ES-I3 (cell line): Measurements from ENCODE around the gene SMPDL3A.
"Not testable (repeated sequence)": the region's sequence is repeated elsewhere in the genome, so short reads cannot be mapped to it uniquely, and the experiment has no call there.

Experiments
- H3K36me3 ChIP-seq: 2 replicates; pipeline ENCODE4 v1.6.1; 2013; ENCODE audit warnings: mild to moderate bottlenecking, low read length, control low read depth, moderate library complexity; ENCODE audit not compliant: insufficient read depth
- H3K4me1 ChIP-seq: 2 replicates; pipeline ENCODE4 v1.6.1; 2013; ENCODE audit warnings: mild to moderate bottlenecking, control low read depth, low read length; ENCODE audit not compliant: insufficient read depth
- H3K9ac ChIP-seq: 2 replicates; pipeline ENCODE4 v1.6.1; 2013; ENCODE audit warnings: low read depth, mild to moderate bottlenecking, low read length, moderate library complexity
- H3K9me3 ChIP-seq: 2 replicates; pipeline ENCODE4 v1.6.1; 2013; ENCODE audit warnings: mild to moderate bottlenecking, low read length, moderate library complexity; ENCODE audit not compliant: control insufficient read depth, insufficient read depth

The SMPDL3A gene, protein sequence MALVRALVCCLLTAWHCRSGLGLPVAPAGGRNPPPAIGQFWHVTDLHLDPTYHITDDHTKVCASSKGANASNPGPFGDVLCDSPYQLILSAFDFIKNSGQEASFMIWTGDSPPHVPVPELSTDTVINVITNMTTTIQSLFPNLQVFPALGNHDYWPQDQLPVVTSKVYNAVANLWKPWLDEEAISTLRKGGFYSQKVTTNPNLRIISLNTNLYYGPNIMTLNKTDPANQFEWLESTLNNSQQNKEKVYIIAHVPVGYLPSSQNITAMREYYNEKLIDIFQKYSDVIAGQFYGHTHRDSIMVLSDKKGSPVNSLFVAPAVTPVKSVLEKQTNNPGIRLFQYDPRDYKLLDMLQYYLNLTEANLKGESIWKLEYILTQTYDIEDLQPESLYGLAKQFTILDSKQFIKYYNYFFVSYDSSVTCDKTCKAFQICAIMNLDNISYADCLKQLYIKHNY

DNA sequence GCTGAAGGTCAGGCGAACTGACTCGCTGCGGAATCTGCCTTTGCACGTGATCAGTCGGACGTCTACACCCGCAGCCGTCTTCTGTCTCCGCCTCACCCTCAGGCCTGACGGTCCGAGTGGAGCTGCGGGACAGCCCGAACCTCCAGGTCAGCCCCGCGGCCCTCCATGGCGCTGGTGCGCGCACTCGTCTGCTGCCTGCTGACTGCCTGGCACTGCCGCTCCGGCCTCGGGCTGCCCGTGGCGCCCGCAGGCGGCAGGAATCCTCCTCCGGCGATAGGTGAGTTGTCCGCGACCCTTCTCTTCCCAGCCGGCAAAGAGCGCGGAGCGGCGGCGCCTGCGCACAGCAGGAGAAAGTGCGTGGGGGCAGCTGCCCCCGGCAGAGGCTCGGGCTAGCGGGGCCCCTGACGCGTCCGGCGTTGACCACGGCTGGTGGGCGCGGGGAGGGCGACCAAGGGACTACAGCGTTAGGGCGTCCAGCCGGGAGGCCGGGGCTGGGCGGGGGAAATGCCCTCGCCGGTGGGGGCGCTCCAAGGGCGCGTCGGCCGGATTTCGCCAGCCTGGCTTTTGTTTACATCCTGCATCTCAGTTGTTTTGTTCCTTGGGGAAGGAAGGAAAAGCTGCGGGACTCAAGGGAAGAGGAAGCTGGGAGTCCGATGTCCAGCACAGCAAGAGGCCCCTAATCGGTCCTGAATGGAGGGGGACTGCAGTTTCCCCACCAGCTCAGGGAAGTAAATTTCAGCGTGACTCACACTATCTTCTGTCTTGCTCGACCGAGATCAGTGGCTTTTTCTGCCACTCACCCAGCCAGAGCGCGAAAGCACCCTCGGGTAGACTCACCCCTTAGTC, at the start of gene SMPDL3A:
Gene SMPDL3A, plus strand, starts transcription at position 77 of the 846 bp plus-strand sequence. Its CDS starts 89 bp downstream, at position 166.
- H3K9ac ChIP-seq, result peak within 1 kb of the TSS; percentile 62
- H3K9me3 ChIP-seq, result no peaks in the 10 kb centered on the region
- H3K4me1 ChIP-seq, result no peaks in the 10 kb centered on the region

DNA sequence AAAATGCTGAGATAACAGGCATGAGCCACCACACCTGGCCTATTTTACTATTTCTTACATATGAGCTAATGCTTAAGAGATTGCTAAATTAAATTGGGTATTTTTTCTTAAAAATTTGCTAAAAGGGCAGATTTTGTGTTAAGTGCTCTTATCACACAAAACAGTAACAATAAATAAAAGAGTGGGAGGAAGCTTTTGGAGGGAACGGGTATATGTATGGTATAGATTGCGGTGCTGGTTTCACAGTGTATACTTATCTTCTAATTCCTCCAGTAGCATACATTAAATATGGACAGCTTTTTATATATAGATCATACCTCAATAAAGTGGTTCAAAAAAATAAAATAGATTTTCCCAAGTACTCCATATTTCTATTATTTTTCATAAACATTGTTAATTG, 49.0 kb upstream of the SMPDL3A start:
- Histone ChIP-seq H3K9me3 (no peaks in the 10 kb centered on the region), H3K4me1 (peaks cover 7% of the 10 kb centered on the region), H3K9ac (no peak overlapping the region), H3K36me3 (no peaks in the 10 kb centered on the region)

More for the DNA sequence above, at the start of gene SMPDL3A:
- H3K36me3 ChIP-seq, result no peaks in the 10 kb centered on the region

DNA sequence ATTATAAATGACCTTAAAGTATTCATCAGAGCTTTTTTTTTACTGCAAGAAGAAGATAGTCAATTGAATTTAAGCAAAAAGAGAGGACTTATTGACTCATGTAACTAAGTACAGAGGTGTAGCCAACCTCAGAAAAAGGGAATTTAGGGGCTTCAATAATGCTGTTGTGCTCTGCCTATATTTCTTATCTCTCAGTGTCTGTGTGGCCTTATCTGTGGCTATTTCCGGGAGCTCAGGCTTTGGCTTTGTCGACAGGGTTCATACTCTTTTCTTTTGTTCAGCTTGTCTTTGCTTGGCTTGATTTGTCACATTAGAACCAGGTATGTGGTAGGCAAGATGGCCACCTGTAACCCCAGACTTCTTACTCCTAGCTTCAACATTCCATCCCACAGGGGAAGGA, 48.1 kb upstream of the SMPDL3A start:
- no peaks in the 10 kb centered on the region for H3K4me1 ChIP-seq
- H3K9me3 ChIP-seq, result no peaks in the 10 kb centered on the region
- H3K9ac ChIP-seq, result no peak overlapping the region
- no peaks in the 10 kb centered on the region for H3K36me3 ChIP-seq

DNA sequence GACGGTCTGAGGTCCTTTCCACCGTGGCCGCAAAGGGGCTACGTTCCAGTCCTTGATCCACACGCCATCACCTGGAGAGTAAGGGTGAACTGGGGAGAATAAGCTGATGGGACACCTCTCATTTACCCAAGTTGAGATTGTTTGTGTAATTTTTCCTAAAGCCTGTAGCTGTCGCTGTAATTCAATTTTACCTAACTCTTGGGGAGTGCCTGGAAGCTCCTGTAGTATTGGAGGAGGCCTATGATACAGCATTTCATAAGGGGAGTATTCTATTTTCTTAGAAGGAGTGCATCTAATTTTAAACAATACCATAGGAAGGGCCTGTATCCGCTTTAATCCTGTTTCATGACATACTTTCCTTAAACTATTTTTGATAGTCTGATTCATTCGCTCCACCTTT, 44.8 kb upstream of the SMPDL3A start:
- not testable (repeated sequence) for H3K36me3 ChIP-seq, H3K4me1 ChIP-seq, H3K9me3 ChIP-seq, H3K9ac ChIP-seq

DNA sequence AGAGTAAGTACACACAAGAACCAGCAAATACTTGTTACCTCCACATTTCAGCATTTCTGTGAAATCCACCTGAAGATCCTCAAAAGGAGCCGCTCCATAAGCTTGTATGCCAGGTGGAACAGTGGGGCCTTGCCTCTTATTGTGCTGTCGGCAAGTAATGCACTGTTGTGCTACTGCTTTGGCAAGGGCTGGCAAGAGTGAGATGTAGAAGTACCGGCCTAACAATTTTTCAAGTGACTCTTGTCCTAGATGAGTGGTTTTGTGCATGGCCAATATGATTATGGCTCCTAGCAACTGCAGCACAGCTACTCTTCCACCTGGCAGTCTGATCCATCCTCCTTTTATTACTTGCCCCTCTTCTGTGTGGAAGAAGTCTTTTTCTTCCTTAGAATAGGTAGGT, 44.2 kb upstream of the SMPDL3A start:
- not testable (repeated sequence) for H3K9ac ChIP-seq, H3K9me3 ChIP-seq, H3K4me1 ChIP-seq, H3K36me3 ChIP-seq

DNA sequence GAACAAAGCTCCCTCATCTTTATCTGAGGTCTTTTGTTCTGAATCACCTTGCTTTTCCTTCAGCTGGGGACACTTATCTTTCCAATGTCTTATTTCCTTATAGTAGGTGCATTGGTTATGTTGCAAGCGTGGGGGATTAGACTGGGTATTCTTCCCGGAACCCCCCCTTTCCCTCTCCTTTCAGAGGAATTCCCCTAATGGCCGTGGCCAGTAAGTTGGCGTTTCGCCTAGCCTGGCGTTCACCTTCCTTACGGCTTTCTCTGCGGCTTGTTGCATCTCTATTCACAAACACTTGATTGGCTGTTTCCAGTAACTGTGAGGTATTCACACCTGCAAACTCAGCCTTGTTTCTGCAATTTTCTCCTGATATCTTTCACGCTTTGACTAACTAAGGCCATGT, 42.4 kb upstream of the SMPDL3A start:
- Histone ChIP-seq H3K4me1 (no peaks in the 10 kb centered on the region), H3K9ac (no peak overlapping the region), H3K36me3 (no peaks in the 10 kb centered on the region), H3K9me3 (no peaks in the 10 kb centered on the region)

DNA sequence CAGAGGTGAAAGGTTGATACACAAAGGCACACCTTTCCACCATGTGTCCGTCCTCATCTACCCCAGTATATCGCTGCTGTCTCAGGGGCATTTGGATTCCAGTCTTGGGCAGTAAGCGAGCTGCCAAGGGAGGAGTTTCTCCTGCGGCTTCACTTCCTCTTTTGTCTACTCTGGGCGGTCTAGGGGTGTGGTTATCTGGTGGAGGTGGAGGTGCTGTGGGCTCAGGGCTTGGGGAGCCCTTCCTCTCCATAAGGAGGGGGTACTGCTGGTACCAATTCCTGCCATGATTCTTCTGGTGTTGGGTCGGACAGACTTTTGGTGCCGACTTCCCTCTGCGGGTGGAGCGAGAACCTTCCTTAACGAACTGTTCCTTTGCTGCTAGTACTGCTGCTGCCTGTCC, 41.5 kb upstream of the SMPDL3A start:
- H3K9me3 ChIP-seq, result no peaks in the 10 kb centered on the region
- H3K36me3 ChIP-seq, result no peaks in the 10 kb centered on the region
- no peaks in the 10 kb centered on the region for H3K4me1 ChIP-seq
- H3K9ac ChIP-seq, result no peak overlapping the region

DNA sequence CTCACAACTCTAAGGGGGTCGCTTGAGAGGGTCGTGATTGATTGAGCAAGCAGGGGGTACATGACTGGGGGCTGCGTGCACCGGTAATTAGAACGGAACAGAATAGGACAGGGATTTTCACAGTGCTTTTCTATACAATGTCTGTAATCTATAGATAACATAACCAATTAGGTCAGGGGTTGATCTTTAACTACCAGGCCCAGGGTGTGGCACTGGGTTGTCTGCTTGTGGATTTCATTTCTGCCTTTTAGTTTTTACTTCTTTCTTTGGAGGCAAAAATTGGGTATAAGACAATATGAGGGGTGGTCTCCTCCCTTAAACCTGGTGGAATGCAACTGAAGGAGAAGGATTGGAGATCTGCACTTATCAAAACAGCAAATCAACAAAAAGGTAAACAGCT, 40.1 kb upstream of the SMPDL3A start:
- not testable (repeated sequence) for H3K9ac ChIP-seq, H3K4me1 ChIP-seq, H3K36me3 ChIP-seq, H3K9me3 ChIP-seq

DNA sequence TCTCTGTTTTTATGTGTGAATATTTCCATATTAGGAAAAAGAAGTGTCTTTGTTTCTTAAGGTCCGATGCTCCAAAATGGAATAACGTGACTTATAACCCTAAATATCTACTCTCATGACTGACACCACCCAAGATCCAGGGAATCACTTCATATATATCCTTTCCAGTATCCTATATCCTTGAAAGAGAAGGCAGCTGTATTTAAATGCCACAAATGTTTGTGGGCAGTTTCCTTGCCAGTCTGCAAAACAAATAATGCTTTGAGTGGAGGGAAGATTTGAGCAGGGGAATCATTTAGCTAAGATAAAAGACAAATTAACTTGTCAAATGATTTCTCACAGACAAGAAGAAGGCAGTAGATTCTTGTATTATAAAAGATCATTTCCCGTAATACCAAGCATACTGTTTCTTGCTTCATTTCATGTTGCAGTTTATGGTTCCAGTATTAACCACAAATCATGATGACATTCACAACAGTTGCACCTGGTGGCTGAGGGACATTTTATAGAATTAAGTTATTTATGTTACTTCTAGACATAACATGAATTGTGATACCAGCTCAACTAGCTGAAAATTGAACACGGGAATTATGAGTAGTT, 39.5 kb upstream of the SMPDL3A start:
- Histone ChIP-seq H3K9ac (no peak overlapping the region), H3K36me3 (no peaks in the 10 kb centered on the region)

DNA sequence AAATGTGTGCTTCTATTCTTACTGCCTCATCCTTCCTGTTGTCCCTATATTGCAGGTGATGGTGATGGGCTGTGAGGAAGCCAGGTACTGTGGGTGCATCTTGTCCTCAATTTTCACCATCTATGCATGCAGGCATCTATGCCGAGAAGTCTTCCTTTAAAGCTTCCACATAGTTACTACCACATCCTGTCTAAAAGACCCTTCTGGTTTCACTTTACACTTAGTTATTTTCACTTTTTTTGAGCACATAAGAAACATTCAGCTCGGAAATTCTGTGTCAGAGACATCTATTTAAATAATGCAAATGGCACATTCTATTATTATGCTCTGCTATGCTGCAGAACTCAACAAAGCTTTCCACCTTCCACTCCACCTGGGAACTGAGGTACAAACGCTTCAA, 37.7 kb upstream of the SMPDL3A start:
- H3K9me3 ChIP-seq, result no peaks in the 10 kb centered on the region
- no peak overlapping the region for H3K9ac ChIP-seq
- no peaks in the 10 kb centered on the region for H3K36me3 ChIP-seq
- no peaks in the 10 kb centered on the region; the same call in 1 of the 2 replicates for H3K4me1 ChIP-seq

More for the DNA sequence above, 39.5 kb upstream of the SMPDL3A start:
- Histone ChIP-seq H3K4me1 (no peaks in the 10 kb centered on the region), H3K9me3 (no peaks in the 10 kb centered on the region)

DNA sequence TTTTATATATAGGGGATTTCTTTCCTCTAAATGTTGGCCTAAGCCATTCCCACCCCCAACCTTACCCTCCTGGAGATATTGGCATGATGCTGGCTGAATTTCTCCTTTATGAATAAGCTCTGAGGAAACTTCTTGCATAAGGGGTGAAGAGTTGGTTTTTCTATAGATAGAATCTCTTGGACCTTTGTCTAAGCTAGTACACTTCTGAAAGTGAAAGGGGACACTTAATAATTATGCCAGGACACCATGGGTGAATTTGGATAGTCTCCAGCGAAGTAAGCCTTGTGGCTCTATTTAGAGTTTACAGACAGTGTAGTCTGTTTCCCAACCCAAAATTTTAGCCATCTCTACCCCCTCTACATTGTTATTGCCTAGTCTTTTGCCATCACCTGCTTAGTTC, 36.6 kb upstream of the SMPDL3A start:
- no peaks in the 10 kb centered on the region for H3K9me3 ChIP-seq
- H3K4me1 ChIP-seq, result no peaks in the 10 kb centered on the region; the same call in 1 of the 2 replicates
- no peak overlapping the region for H3K9ac ChIP-seq
- H3K36me3 ChIP-seq, result no peaks in the 10 kb centered on the region

DNA sequence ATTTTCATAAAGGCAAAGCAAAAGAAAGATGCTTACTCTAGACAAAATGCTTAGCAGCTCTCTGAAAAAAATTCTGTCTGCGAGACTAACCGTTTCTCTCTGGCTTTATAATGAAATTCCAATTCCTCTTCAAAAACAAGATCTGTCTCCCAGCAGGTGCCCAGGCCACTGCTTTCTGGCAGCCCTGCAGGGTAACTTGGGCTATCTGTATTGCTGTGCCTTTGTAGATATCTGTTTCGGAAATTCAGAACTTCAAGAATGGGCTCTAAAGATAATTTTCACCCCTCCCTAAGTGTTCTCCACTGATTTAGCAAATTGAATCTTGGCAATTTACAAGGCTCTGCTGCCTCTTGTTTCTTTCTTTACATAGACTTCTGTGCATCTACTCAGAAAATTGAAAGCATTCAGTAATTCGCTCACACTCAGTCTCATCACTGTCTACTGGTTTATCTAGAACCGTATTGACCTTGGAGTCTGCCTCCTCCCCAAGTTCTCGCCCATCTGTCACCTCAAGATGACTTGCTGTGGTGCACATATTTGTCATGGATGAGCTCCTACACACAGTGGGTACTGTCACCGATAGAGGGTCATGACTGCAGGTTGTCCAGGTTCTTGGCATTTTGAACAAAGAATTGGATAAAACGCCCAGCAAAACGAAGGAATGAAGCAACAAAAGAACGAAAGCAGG, 35.9 kb upstream of the SMPDL3A start:
- no peaks in the 10 kb centered on the region for H3K36me3 ChIP-seq
- H3K9ac ChIP-seq, result no peak overlapping the region
- no peaks in the 10 kb centered on the region for H3K9me3 ChIP-seq
- no peaks in the 10 kb centered on the region; the same call in 1 of the 2 replicates for H3K4me1 ChIP-seq

DNA sequence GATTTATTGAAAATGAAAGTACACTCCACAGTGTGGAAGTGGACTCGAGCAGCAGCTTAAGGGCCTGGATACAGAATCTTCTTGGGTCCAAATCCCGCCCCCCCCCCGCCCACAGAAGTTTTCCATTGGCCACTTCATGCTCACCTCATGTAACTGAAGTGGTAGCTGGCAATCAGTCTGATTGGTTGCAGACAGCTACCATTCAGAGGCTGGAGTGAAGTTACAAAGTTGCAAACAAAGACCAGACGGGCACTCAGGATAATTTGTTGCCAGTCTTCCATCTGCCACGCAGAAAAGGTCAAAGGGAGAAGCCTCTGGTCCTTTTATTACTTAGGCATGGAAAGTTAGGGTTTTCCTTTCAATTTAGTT, 35.4 kb upstream of the SMPDL3A start:
- no peaks in the 10 kb centered on the region; the same call in 1 of the 2 replicates for H3K4me1 ChIP-seq
- no peaks in the 10 kb centered on the region for H3K9me3 ChIP-seq
- H3K9ac ChIP-seq, result no peak overlapping the region
- no peaks in the 10 kb centered on the region for H3K36me3 ChIP-seq

DNA sequence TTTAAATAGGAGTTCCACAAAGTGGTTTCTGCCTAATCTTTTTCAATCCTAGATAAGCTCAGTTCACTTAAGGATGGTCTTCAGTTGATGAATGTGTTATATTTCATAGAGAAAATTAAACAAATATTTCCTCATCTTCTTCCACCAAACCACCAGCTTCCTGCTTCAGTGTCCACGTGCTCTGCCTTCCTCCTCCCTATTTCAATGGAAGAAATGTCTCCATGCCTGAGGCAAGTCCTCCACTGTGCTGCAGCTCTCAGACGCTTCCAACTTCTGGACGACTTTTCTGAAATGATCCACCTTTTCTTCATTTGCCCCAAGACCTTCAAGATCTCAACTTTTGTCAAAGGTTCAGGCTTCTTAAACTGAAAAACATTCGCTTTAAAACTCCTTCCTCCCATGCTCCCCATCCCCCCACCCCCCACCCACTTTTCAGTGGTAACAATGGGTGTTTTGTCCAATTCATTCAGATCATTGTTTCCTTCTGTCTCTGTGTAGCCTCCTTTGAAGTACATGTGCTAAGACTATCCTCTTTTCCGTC, 34.8 kb upstream of the SMPDL3A start:
- no peaks in the 10 kb centered on the region; the same call in 1 of the 2 replicates for H3K4me1 ChIP-seq
- H3K9ac ChIP-seq, result no peak overlapping the region
- no peaks in the 10 kb centered on the region for H3K36me3 ChIP-seq
- no peaks in the 10 kb centered on the region for H3K9me3 ChIP-seq
